Measurements from ENCODE around the gene KLHL7. TPM values are rescaled to one million over a fixed set of nuclear protein-coding genes. Genes with fewer than 3 reads are reported as not detected.

The KLHL7 gene
- polyA plus RNA-seq, 2 donors: 6.6 to 13.4 TPM

DNA sequence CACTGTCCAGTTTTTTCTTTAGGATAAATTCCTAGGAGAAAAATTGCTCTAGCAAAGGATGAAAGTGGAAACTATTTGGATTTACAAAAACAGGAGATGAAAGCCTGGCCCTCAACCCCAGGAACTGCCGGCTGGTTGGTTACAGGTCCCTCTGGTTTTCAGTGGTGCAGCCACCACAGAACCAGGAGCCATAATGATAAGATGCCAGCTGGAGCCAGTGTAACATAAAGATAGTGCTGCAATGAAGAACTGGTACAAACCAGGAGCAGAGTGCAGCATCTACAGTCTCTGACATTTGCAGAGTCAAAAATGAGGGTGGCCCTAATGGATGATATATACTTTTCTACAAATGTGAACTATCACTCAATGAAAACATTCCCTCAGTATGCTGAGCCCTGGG lies 55.9 kb downstream of the KLHL7 start:
- Histone ChIP-seq H3K9me3 (ENCODE audit: control insufficient read depth in 2 of 2, insufficient read depth in 1 of 2, low read depth in 1 of 2, low read length in 1 of 2) (no peaks in the 10 kb centered on the region), H3K4me1 (ENCODE audit: control insufficient read depth in 2 of 2, insufficient read depth in 2 of 2, low read length in 1 of 2) (no peaks in the 10 kb centered on the region), H3K27ac (ENCODE audit: low read depth in 2 of 2, low read length in 1 of 2) (no peak overlapping the region), H3K27me3 (ENCODE audit: control insufficient read depth in 1 of 2, insufficient read depth in 2 of 2, low read length in 2 of 2) (no peaks in the 10 kb centered on the region), H3K4me3 (ENCODE audit: low read depth in 1 of 2, low read length in 2 of 2) (no peak overlapping the region), H3K36me3 (ENCODE audit: control insufficient read depth in 2 of 2, insufficient read depth in 2 of 2, low read length in 1 of 2) (peaks cover 0 to 2% of the 10 kb centered on the region in 2 donors)
- WGBS, 2 donors: 93 to 94% methylated on average over 1 of the region's 1 CpG

DNA sequence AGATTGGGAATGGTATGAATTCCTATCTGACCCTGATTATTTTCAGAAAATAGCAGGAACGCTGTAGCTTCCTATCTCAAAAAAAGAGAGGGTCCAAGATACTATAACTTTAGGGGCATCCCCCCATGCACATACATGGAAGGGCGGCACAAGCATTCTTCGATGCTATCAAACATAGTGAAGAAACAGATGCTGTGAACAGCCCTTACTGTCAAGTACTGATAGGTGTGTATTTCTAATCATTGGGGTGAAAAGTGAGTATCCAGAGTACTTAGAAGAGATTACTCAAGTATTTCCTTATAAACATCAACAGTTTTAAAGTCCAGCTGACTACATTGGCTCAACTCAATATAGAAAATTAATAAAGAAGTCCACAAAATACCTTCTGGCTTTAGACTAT lies 59.3 kb downstream of the KLHL7 start:
- Histone ChIP-seq H3K36me3 (ENCODE audit: control insufficient read depth in 2 of 2, insufficient read depth in 2 of 2, low read length in 1 of 2) (no peaks in the 10 kb centered on the region), H3K27me3 (ENCODE audit: control insufficient read depth in 1 of 2, insufficient read depth in 2 of 2, low read length in 2 of 2) (no peaks in the 10 kb centered on the region), H3K27ac (ENCODE audit: low read depth in 2 of 2, low read length in 1 of 2) (no peak overlapping the region), H3K9me3 (ENCODE audit: control insufficient read depth in 2 of 2, insufficient read depth in 1 of 2, low read depth in 1 of 2, low read length in 1 of 2) (no peaks in the 10 kb centered on the region), H3K4me3 (ENCODE audit: low read depth in 1 of 2, low read length in 2 of 2) (no peak overlapping the region), H3K4me1 (ENCODE audit: control insufficient read depth in 2 of 2, insufficient read depth in 2 of 2, low read length in 1 of 2) (no peaks in the 10 kb centered on the region)
- 95 to 96% methylated on average over 3 of the region's 3 CpGs for WGBS, 2 donors

DNA sequence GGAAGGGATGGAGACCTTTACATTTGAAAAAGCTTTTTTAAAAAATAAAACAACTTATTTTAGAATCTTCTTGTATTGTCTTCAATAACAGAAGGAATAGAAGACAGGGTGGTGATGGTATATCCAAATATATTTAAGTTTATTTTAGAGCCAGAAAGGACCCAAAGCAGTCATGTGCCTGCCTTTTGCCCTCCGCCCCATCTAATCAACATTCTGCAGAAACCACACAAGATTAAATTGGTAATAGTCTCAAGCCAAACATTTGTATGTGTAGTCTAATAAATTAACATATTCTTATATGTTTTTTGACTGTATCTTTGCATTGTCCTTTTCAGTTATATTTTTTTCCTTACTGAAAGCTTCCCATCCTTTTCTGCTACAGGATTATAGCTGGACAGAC lies 59.7 kb downstream of the KLHL7 start:
- no peak overlapping the region for H3K27ac ChIP-seq (ENCODE audit: low read depth in 2 of 2, low read length in 1 of 2)
- no peaks in the 10 kb centered on the region for H3K4me1 ChIP-seq (ENCODE audit: control insufficient read depth in 2 of 2, insufficient read depth in 2 of 2, low read length in 1 of 2)
- no peaks in the 10 kb centered on the region for H3K27me3 ChIP-seq (ENCODE audit: control insufficient read depth in 1 of 2, insufficient read depth in 2 of 2, low read length in 2 of 2)
- 97 to 100% methylated on average over 1 of the region's 1 CpG for WGBS, 2 donors
- no peaks in the 10 kb centered on the region for H3K36me3 ChIP-seq (ENCODE audit: control insufficient read depth in 2 of 2, insufficient read depth in 2 of 2, low read length in 1 of 2)
- no peak overlapping the region for H3K4me3 ChIP-seq (ENCODE audit: low read depth in 1 of 2, low read length in 2 of 2)
- H3K9me3 ChIP-seq (ENCODE audit: control insufficient read depth in 2 of 2, insufficient read depth in 1 of 2, low read depth in 1 of 2, low read length in 1 of 2): no peaks in the 10 kb centered on the region

DNA sequence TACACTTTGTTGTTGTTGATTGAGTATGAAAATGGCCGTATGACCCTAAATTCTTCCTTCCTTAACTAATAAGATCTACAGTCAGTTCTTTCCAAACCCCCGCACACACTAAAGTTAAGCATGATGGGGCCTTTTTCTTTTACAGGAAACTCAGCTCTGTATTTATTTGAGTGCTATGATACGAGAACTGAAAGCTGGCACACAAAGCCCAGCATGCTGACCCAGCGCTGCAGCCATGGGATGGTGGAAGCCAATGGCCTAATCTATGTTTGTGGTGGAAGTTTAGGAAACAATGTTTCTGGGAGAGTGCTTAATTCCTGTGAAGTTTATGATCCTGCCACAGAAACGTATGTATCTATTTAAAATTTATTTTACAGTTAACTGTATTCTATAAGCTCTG lies 62.1 kb downstream of the KLHL7 start:
- no peak overlapping the region for H3K27ac ChIP-seq (ENCODE audit: low read depth in 2 of 2, low read length in 1 of 2)
- no peaks in the 10 kb centered on the region for H3K36me3 ChIP-seq (ENCODE audit: control insufficient read depth in 2 of 2, insufficient read depth in 2 of 2, low read length in 1 of 2)
- no peaks in the 10 kb centered on the region for H3K4me1 ChIP-seq (ENCODE audit: control insufficient read depth in 2 of 2, insufficient read depth in 2 of 2, low read length in 1 of 2)
- H3K4me3 ChIP-seq (ENCODE audit: low read depth in 1 of 2, low read length in 2 of 2): no peak overlapping the region
- H3K27me3 ChIP-seq (ENCODE audit: control insufficient read depth in 1 of 2, insufficient read depth in 2 of 2, low read length in 2 of 2): no peaks in the 10 kb centered on the region
- WGBS, 2 donors: 91 to 92% methylated on average over 5 of the region's 5 CpGs
- H3K9me3 ChIP-seq (ENCODE audit: control insufficient read depth in 2 of 2, insufficient read depth in 1 of 2, low read depth in 1 of 2, low read length in 1 of 2): no peaks in the 10 kb centered on the region

DNA sequence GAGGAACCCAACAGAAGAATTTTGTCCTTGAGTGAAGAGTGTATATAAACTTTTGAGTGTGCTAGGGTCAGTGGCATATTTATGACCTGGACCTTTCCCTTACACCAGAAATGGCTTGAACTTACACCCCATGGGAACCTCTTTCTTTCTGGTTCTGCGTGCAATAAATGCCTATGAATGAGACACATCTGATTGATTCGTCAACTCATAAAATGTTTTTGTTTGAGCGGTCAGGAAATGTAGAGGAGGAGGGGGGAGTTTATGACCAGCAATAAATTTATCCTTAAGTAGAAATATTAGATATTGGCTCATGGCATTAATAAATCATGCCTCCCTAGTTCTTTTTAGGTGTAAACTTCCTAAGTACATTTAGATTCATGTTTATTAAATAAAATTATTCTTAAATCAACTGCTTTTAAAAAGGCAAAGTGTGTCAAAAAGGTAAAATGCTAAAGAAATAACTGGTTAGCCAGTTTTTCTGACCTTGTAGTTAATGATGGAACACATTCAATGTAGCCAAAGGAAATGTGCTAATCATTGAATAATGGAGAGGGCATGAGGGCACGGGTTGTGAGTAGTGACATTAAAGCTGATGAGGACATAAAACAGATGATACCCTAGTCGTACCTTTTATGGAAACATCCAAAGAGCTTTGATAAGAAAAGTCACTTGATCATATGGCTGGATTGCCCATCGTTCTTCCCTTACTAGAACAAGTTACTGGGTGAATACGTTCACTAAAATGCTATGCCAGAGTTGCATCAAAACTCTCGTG lies 62.7 kb downstream of the KLHL7 start:
- Histone ChIP-seq H3K4me1 (ENCODE audit: control insufficient read depth in 2 of 2, insufficient read depth in 2 of 2, low read length in 1 of 2) (no peaks in the 10 kb centered on the region), H3K27me3 (ENCODE audit: control insufficient read depth in 1 of 2, insufficient read depth in 2 of 2, low read length in 2 of 2) (no peaks in the 10 kb centered on the region), H3K4me3 (ENCODE audit: low read depth in 1 of 2, low read length in 2 of 2) (no peak overlapping the region), H3K36me3 (ENCODE audit: control insufficient read depth in 2 of 2, insufficient read depth in 2 of 2, low read length in 1 of 2) (no peaks in the 10 kb centered on the region), H3K27ac (ENCODE audit: low read depth in 2 of 2, low read length in 1 of 2) (no peak overlapping the region), H3K9me3 (ENCODE audit: control insufficient read depth in 2 of 2, insufficient read depth in 1 of 2, low read depth in 1 of 2, low read length in 1 of 2) (no peaks in the 10 kb centered on the region)
- 91 to 92% methylated on average over 8 of the region's 8 CpGs for WGBS, 2 donors

DNA sequence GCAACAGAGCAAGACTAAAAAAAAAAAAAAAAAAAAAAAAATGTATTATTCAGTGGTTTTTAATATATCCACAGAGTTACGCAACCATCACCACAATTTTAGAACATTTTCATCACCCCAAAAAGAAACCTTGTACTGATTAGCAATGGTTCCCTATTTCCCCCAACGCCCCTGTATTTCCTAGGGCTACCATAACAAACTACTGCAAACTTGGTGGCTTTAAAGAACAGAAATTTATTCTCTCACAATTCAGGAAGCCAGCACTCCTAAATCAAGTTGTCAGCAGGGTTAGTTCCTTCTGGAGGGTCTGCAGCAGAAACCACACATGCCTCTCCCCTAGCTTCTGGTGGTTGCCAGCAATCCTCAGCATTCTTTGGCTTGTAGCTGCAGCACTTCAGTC lies 70.4 kb downstream of the KLHL7 start:
- peaks cover 0 to 2% of the 10 kb centered on the region in 2 donors for H3K36me3 ChIP-seq (ENCODE audit: control insufficient read depth in 2 of 2, insufficient read depth in 2 of 2, low read length in 1 of 2)
- 82 to 92% methylated on average over 2 of the region's 2 CpGs for WGBS, 2 donors
- no peak overlapping the region for H3K27ac ChIP-seq (ENCODE audit: low read depth in 2 of 2, low read length in 1 of 2)
- no peak overlapping the region for H3K4me3 ChIP-seq (ENCODE audit: low read depth in 1 of 2, low read length in 2 of 2)
- H3K27me3 ChIP-seq (ENCODE audit: control insufficient read depth in 1 of 2, insufficient read depth in 2 of 2, low read length in 2 of 2): no peaks in the 10 kb centered on the region
- H3K4me1 ChIP-seq (ENCODE audit: control insufficient read depth in 2 of 2, insufficient read depth in 2 of 2, low read length in 1 of 2): no peaks in the 10 kb centered on the region
- H3K9me3 ChIP-seq (ENCODE audit: control insufficient read depth in 2 of 2, insufficient read depth in 1 of 2, low read depth in 1 of 2, low read length in 1 of 2): no peaks in the 10 kb centered on the region

DNA sequence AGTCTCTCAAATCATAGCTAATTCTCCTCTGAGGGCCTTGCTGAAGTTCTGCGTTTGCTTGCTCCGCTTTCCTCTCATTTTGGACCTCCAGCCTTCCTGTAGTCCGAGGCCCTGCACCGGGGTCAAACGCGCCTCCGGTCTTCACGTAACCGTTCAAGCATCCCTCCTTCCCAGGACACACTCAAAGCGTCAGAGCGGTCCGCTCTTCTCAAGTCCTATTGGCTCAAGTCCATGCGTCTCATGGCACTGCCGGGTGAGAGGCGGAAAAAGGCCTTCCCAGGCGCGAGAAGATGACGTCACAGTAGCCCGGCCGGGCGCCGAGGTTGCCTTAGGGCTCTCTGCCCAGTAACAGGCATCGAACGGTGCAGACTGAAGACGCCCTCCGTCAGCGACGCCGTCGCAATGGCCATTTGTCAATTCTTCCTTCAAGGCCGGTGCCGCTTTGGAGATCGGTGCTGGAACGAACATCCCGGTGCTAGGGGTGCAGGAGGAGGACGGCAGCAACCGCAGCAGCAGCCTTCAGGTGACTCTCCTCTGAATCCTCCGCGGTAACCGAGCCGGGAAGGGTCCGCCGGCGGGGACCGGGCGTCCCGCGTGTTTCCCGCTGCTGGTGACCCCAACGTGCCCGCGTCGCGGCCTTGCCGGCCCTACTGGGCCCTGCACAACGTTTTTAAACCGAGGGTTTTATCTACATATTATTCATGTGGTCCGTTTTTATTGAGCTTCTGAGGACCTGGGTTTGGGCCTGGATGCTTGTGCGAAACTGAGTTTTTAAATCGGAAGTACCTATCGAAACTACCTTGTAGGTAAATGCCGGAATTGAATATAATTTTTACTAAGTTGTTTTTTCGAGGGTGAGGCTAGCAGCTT lies 76.3 kb downstream of the KLHL7 start, which contains the start of gene NUP42:
Gene NUP42 (plus strand): TSS at position 365 of the 870 bp plus-strand sequence. CDS start 38 bp downstream, at position 403.
- 0% methylated on average over 63 of the region's 63 CpGs for WGBS, 2 donors

DNA sequence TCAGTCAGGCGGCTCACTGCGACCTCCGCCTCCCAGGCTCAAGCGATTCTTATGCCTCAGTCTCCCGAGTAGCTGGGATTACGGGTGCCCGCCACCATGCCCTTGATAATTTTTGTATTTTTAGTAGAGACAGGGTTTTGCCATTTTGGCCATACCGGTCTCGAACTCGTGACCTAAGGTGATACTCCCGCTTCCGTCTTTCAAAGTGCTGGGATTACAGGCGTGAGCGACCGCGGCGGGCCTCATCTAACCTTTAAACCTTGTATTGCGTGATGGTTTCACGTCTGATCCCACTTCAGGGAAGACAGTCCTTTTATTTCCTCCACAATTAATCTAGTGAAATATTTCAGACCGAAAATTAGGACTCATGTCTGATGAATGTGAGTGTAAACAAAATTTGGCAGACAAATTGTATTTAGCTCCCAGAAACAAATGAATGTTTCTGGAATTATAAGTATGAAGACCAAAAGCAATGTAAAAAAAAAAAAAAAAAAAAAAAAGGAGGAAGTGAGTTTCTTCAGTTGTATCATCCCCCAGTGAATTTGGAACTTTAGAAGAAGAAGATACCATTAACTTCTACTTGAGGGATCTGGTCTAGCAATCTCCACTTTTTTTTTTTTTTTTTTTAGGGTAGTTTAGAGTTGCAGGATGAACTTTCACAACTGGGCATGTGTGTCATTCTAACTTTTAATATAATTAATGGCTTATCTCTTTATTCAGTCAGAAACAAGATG lies 77.9 kb downstream of the KLHL7 start:
- H3K9me3 ChIP-seq (ENCODE audit: control insufficient read depth in 2 of 2, insufficient read depth in 1 of 2, low read depth in 1 of 2, low read length in 1 of 2): no peaks in the 10 kb centered on the region
- H3K27me3 ChIP-seq (ENCODE audit: control insufficient read depth in 1 of 2, insufficient read depth in 2 of 2, low read length in 2 of 2): no peaks in the 10 kb centered on the region
- H3K36me3 ChIP-seq (ENCODE audit: control insufficient read depth in 2 of 2, insufficient read depth in 2 of 2, low read length in 1 of 2): no peaks in the 10 kb centered on the region
- 91 to 93% methylated on average over 20 of the region's 20 CpGs for WGBS, 2 donors
- peaks cover 0 to 2% of the 10 kb centered on the region in 2 donors for H3K4me1 ChIP-seq (ENCODE audit: control insufficient read depth in 2 of 2, insufficient read depth in 2 of 2, low read length in 1 of 2)
- no peak overlapping the region for H3K27ac ChIP-seq (ENCODE audit: low read depth in 2 of 2, low read length in 1 of 2)
- peak overlapping the region in 1 of 2 donors; percentile 91 for H3K4me3 ChIP-seq (ENCODE audit: low read depth in 1 of 2, low read length in 2 of 2)

More for the DNA sequence above, 76.3 kb downstream of the KLHL7 start, which contains the start of gene NUP42:
- H3K4me1 ChIP-seq (ENCODE audit: control insufficient read depth in 2 of 2, insufficient read depth in 2 of 2, low read length in 1 of 2): peaks cover 0 to 2% of the 10 kb centered on the region in 2 donors
- H3K27ac ChIP-seq (ENCODE audit: low read depth in 2 of 2, low read length in 1 of 2): peak within 1 kb of the TSS; percentile 94 to 95
- H3K36me3 ChIP-seq (ENCODE audit: control insufficient read depth in 2 of 2, insufficient read depth in 2 of 2, low read length in 1 of 2): no peaks in the 10 kb centered on the region
- H3K4me3 ChIP-seq (ENCODE audit: low read depth in 1 of 2, low read length in 2 of 2): peak within 1 kb of the TSS; percentile 76 to 91
- no peaks in the 10 kb centered on the region for H3K9me3 ChIP-seq (ENCODE audit: control insufficient read depth in 2 of 2, insufficient read depth in 1 of 2, low read depth in 1 of 2, low read length in 1 of 2)
- H3K27me3 ChIP-seq (ENCODE audit: control insufficient read depth in 1 of 2, insufficient read depth in 2 of 2, low read length in 2 of 2): no peaks in the 10 kb centered on the region

DNA sequence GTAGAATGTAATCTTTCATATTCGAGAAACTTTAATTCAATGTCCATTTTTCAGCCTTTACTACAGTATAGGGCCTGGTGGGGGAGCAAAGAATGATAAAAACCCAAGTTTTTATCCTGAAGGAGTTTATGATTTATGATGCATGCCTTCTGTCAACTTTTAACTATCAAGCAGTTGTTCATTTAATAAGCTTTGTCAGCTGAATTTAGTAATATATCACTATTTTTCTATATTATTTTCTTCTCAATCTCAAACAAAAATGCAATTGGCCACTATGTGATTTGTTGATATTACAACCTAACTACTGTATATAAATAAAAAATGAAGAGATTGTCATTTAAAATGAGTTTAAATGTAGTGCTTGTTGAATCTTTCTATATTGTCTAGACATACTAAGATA lies 78.7 kb downstream of the KLHL7 start:
- Histone ChIP-seq H3K4me1 (ENCODE audit: control insufficient read depth in 2 of 2, insufficient read depth in 2 of 2, low read length in 1 of 2) (peaks cover 0 to 2% of the 10 kb centered on the region in 2 donors), H3K36me3 (ENCODE audit: control insufficient read depth in 2 of 2, insufficient read depth in 2 of 2, low read length in 1 of 2) (peaks cover 0 to 2% of the 10 kb centered on the region in 2 donors), H3K9me3 (ENCODE audit: control insufficient read depth in 2 of 2, insufficient read depth in 1 of 2, low read depth in 1 of 2, low read length in 1 of 2) (no peaks in the 10 kb centered on the region), H3K4me3 (ENCODE audit: low read depth in 1 of 2, low read length in 2 of 2) (no peak overlapping the region), H3K27me3 (ENCODE audit: control insufficient read depth in 1 of 2, insufficient read depth in 2 of 2, low read length in 2 of 2) (no peaks in the 10 kb centered on the region), H3K27ac (ENCODE audit: low read depth in 2 of 2, low read length in 1 of 2) (no peak overlapping the region)
- WGBS, 2 donors: 62 to 79% methylated on average over 1 of the region's 1 CpG
